Activated naive CD8-positive, alpha-beta T cell treated with anti-CD3 and anti-CD28 coated beads for 36 hours (primary cell): ENCODE measurements around the gene TBC1D10A. TPM values are rescaled to one million over a fixed set of nuclear protein-coding genes. Genes with fewer than 3 reads are reported as not detected.

Experiments
- DNase-seq: peaks from one replicate; pipeline ENCODE4 v3.0.0; 2021
- H3K27ac Mint-ChIP-seq: one replicate; pipeline ENCODE4 v1.8.0; 2022; ENCODE audit warnings: mild to moderate bottlenecking, moderate library complexity, mixed read lengths
- H3K27me3 Mint-ChIP-seq: one replicate; pipeline ENCODE4 v1.8.0; 2022; ENCODE audit warnings: mild to moderate bottlenecking, mixed read lengths
- H3K36me3 Mint-ChIP-seq: one replicate; pipeline ENCODE4 v1.8.0; 2021; ENCODE audit warnings: mild to moderate bottlenecking, mixed read lengths
- H3K4me1 Mint-ChIP-seq: one replicate; pipeline ENCODE4 v1.8.0; 2021; ENCODE audit warnings: mixed read lengths
- H3K4me3 Mint-ChIP-seq: one replicate; pipeline ENCODE4 v1.8.0; 2022; ENCODE audit warnings: mild to moderate bottlenecking, moderate library complexity, mixed read lengths
- H3K9me3 Mint-ChIP-seq: one replicate; pipeline ENCODE4 v1.8.0; 2022; ENCODE audit warnings: mixed read lengths
- total RNA-seq, 2 experiments: library from RNA; stranded (reverse); gene quantifications; one replicate each; pipeline ENCODE4 v1.2.3, GENCODE V29; 2021

Gene TBC1D10A
- total RNA-seq, 2 experiments from 2014 or later = 13.0 to 14.4 TPM

GRCh38 chr22:30334646-30335045 lies 7.9 kb upstream of the TBC1D10A start:
- H3K27me3 Mint-ChIP-seq = no peaks in the 10 kb centered on the region
- H3K4me3 Mint-ChIP-seq = no peak overlapping the region
- H3K9me3 Mint-ChIP-seq = no peaks in the 10 kb centered on the region
- peaks cover 27% of the 10 kb centered on the region for H3K4me1 Mint-ChIP-seq
- H3K36me3 Mint-ChIP-seq = peaks cover 35% of the 10 kb centered on the region
- H3K27ac Mint-ChIP-seq = peak overlapping the region; percentile 65
- DNase-seq = no peak

- Mint-ChIP-seq H3K27me3 (no peaks in the 10 kb centered on the region), H3K36me3 (peaks cover 31% of the 10 kb centered on the region), H3K27ac (no peak overlapping the region), H3K4me1 (peaks cover 27% of the 10 kb centered on the region), H3K4me3 (no peak overlapping the region), H3K9me3 (no peaks in the 10 kb centered on the region)
- no peak for DNase-seq
Observed at GRCh38 chr22:30333707-30334087, 7.0 kb upstream of the TBC1D10A start.

GRCh38 chr22:30332994-30333706 lies 6.4 kb upstream of the TBC1D10A start:
- H3K9me3 Mint-ChIP-seq = no peaks in the 10 kb centered on the region
- H3K4me1 Mint-ChIP-seq = peaks cover 27% of the 10 kb centered on the region
- peaks cover 29% of the 10 kb centered on the region for H3K36me3 Mint-ChIP-seq
- DNase-seq = no peak
- peak overlapping the region; percentile 42 for H3K27ac Mint-ChIP-seq
- H3K27me3 Mint-ChIP-seq = no peaks in the 10 kb centered on the region
- H3K4me3 Mint-ChIP-seq = no peak overlapping the region

- DNase-seq = no peak
- Mint-ChIP-seq H3K4me1 (peaks cover 31% of the 10 kb centered on the region), H3K4me3 (no peak overlapping the region), H3K27me3 (no peaks in the 10 kb centered on the region), H3K27ac (peak overlapping the region; percentile 42), H3K36me3 (peaks cover 29% of the 10 kb centered on the region), H3K9me3 (no peaks in the 10 kb centered on the region)
Observed at GRCh38 chr22:30332551-30332950, 5.8 kb upstream of the TBC1D10A start.

GRCh38 chr22:30328466-30329049 lies 1.8 kb upstream of the TBC1D10A start:
- Mint-ChIP-seq H3K36me3 (peaks cover 13% of the 10 kb centered on the region), H3K27ac (no peak overlapping the region), H3K9me3 (no peaks in the 10 kb centered on the region), H3K27me3 (no peaks in the 10 kb centered on the region), H3K4me1 (peaks cover 42% of the 10 kb centered on the region), H3K4me3 (no peak overlapping the region)
- DNase-seq = no peak

GRCh38 chr22:30327864-30328345 lies 1.2 kb upstream of the TBC1D10A start:
- H3K9me3 Mint-ChIP-seq = no peaks in the 10 kb centered on the region
- no peak for DNase-seq
- H3K4me3 Mint-ChIP-seq = peak overlapping the region; percentile 78
- peak overlapping the region; percentile 89 for H3K27ac Mint-ChIP-seq
- H3K27me3 Mint-ChIP-seq = no peaks in the 10 kb centered on the region
- peaks cover 13% of the 10 kb centered on the region for H3K36me3 Mint-ChIP-seq
- H3K4me1 Mint-ChIP-seq = peaks cover 47% of the 10 kb centered on the region

- peaks cover 9% of the 10 kb centered on the region for H3K36me3 Mint-ChIP-seq
- H3K4me3 Mint-ChIP-seq = peak overlapping the region; percentile 89
- peaks cover 50% of the 10 kb centered on the region for H3K4me1 Mint-ChIP-seq
- H3K9me3 Mint-ChIP-seq = no peaks in the 10 kb centered on the region
- no peaks in the 10 kb centered on the region for H3K27me3 Mint-ChIP-seq
- DNase-seq = no peak
- H3K27ac Mint-ChIP-seq = peak overlapping the region; percentile 72
Observed at GRCh38 chr22:30326255-30326705, 461 bp downstream of the TBC1D10A start.

GRCh38 chr22:30325724-30326254 lies 952 bp downstream of the TBC1D10A start:
- H3K27me3 Mint-ChIP-seq = no peaks in the 10 kb centered on the region
- H3K4me3 Mint-ChIP-seq = peak overlapping the region; percentile 89
- peak overlapping the region; percentile 72 for H3K27ac Mint-ChIP-seq
- H3K9me3 Mint-ChIP-seq = no peaks in the 10 kb centered on the region
- peaks cover 55% of the 10 kb centered on the region for H3K4me1 Mint-ChIP-seq
- H3K36me3 Mint-ChIP-seq = peaks cover 8% of the 10 kb centered on the region
- DNase-seq = no peak

GRCh38 chr22:30325065-30325720 lies 1.5 kb downstream of the TBC1D10A start:
- Mint-ChIP-seq H3K36me3 (peaks cover 4% of the 10 kb centered on the region), H3K4me3 (peak overlapping the region; percentile 89), H3K9me3 (no peaks in the 10 kb centered on the region), H3K4me1 (peaks cover 60% of the 10 kb centered on the region), H3K27ac (peak overlapping the region; percentile 72), H3K27me3 (no peaks in the 10 kb centered on the region)
- DNase-seq = no peak

GRCh38 chr22:30324014-30324730 lies 2.6 kb downstream of the TBC1D10A start:
- Mint-ChIP-seq H3K4me3 (peak overlapping the region; percentile 89), H3K27me3 (no peaks in the 10 kb centered on the region), H3K36me3 (peaks cover 7% of the 10 kb centered on the region), H3K9me3 (no peaks in the 10 kb centered on the region), H3K27ac (peak overlapping the region; percentile 72), H3K4me1 (peaks cover 70% of the 10 kb centered on the region)
- peak; percentile 48 for DNase-seq

- Mint-ChIP-seq H3K4me1 (peaks cover 79% of the 10 kb centered on the region), H3K27ac (no peak overlapping the region), H3K9me3 (no peaks in the 10 kb centered on the region), H3K4me3 (no peak overlapping the region), H3K36me3 (peaks cover 12% of the 10 kb centered on the region), H3K27me3 (no peaks in the 10 kb centered on the region)
- no peak for DNase-seq
Observed at GRCh38 chr22:30323246-30323645, 3.5 kb downstream of the TBC1D10A start.

- Mint-ChIP-seq H3K27me3 (no peaks in the 10 kb centered on the region), H3K36me3 (peaks cover 15% of the 10 kb centered on the region), H3K4me3 (no peak overlapping the region)
Observed at GRCh38 chr22:30321461-30321860, 5.3 kb downstream of the TBC1D10A start.

GRCh38 chr22:30320021-30320556 lies 6.7 kb downstream of the TBC1D10A start:
- Mint-ChIP-seq H3K36me3 (peaks cover 20% of the 10 kb centered on the region), H3K4me3 (no peak overlapping the region), H3K4me1 (peaks cover 87% of the 10 kb centered on the region), H3K27ac (no peak overlapping the region), H3K9me3 (no peaks in the 10 kb centered on the region), H3K27me3 (no peaks in the 10 kb centered on the region)
- no peak for DNase-seq

More at GRCh38 chr22:30321461-30321860, 5.3 kb downstream of the TBC1D10A start:
- H3K27ac Mint-ChIP-seq = peak overlapping the region; percentile 28
- DNase-seq = no peak
- no peaks in the 10 kb centered on the region for H3K9me3 Mint-ChIP-seq
- peaks cover 85% of the 10 kb centered on the region for H3K4me1 Mint-ChIP-seq

- Mint-ChIP-seq H3K27ac (peak overlapping the region; percentile 47), H3K36me3 (peaks cover 23% of the 10 kb centered on the region), H3K4me3 (no peak overlapping the region)
Observed at GRCh38 chr22:30318799-30319419, 7.8 kb downstream of the TBC1D10A start.

More at GRCh38 chr22:30318799-30319419, 7.8 kb downstream of the TBC1D10A start:
- H3K9me3 Mint-ChIP-seq = no peaks in the 10 kb centered on the region
- DNase-seq = no peak
- H3K4me1 Mint-ChIP-seq = peaks cover 87% of the 10 kb centered on the region
- no peaks in the 10 kb centered on the region for H3K27me3 Mint-ChIP-seq
